SK-N-SH (cell line): Measurements from ENCODE around the gene CFAP20DC. TPM values are rescaled to one million over a fixed set of nuclear protein-coding genes. Genes with fewer than 3 reads are reported as not detected.

Source experiments
- CTCF ChIA-PET: fragments of 300-600, 350-600 bp; formaldehyde crosslinking; extraction: SDS; loops from one replicate; lab custom pipeline; 2021; lab: Yijun Ruan, JAX
- POLR2A ChIA-PET: fragments of 350-600 bp; sonication (Branson Sonifier 250); formaldehyde crosslinking; extraction: SDS; loops from one replicate; lab custom pipeline; 2020; ENCODE audit warnings: antibody characterized with exemption, inconsistent platforms; lab: Yijun Ruan, JAX
- DNase-seq: peaks from one replicate; pipeline ENCODE4 v3.0.0; 2012
- H2AFZ ChIP-seq: fragments of 200-600 bp; sonication (generic); 2 replicates; pipeline ENCODE4 v1.8.1; 2016; ENCODE audit warnings: antibody characterized with exemption, mild to moderate bottlenecking, low read depth
- H3F3A ChIP-seq: fragments of 200-600 bp; sonication (generic); replicated peaks from 2 replicates; pipeline ENCODE3; 2016; ENCODE audit warnings: antibody characterized with exemption, mild to moderate bottlenecking; ENCODE audit not compliant: insufficient read depth
- H3K27ac ChIP-seq, 2 experiments: fragments of 200-500 bp in 1 of 2; fragments of 200-600 bp in 1 of 2; sonication (Bioruptor generic) in 1 of 2; sonication (generic), shearing (Covaris generic) in 1 of 2; 2 replicates each; pipeline versions ENCODE4 v1.5.1 to v1.6.1; 2014 to 2016; ENCODE audit warnings: low read depth in 2 of 2, inconsistent platforms in 1 of 2, low read length in 1 of 2, mild to moderate bottlenecking in 1 of 2, mixed read lengths in 1 of 2
- H3K27me3 ChIP-seq: fragments of 200-600 bp; sonication (generic), shearing (Covaris generic); 2 replicates; pipeline ENCODE4 v1.6.1; 2016; ENCODE audit warnings: mixed run types; ENCODE audit not compliant: insufficient read depth
- H3K36me3 ChIP-seq, 2 experiments: fragments of 200-500 bp in 1 of 2; fragments of 200-600 bp in 1 of 2; sonication (Bioruptor generic) in 1 of 2; sonication (generic) in 1 of 2; replicated peaks in 1 of 2; 2 replicates each; pipeline versions ENCODE3 to v1.5.1; 2014 to 2016; ENCODE audit warnings: low read length in 1 of 2, mild to moderate bottlenecking in 1 of 2; ENCODE audit not compliant: insufficient read depth in 2 of 2, control insufficient read depth in 1 of 2
- H3K4me1 ChIP-seq, 2 experiments: fragments of 200-500 bp in 1 of 2; fragments of 200-600 bp in 1 of 2; sonication (Bioruptor generic) in 1 of 2; sonication (generic), shearing (Covaris generic) in 1 of 2; 2 replicates each; pipeline versions ENCODE4 v1.5.1 to v1.6.1; 2014 to 2016; ENCODE audit warnings: low read depth in 1 of 2, low read length in 1 of 2, mixed run types in 1 of 2; ENCODE audit not compliant: insufficient read depth in 2 of 2, control insufficient read depth in 1 of 2
- H3K4me2 ChIP-seq: fragments of 200-600 bp; sonication (generic), shearing (Covaris generic); 2 replicates; pipeline ENCODE4 v1.6.1; 2017; ENCODE audit warnings: mixed run types
- H3K4me3 ChIP-seq, 2 experiments: fragments of 200-500 bp in 1 of 2; fragments of 200-600 bp in 1 of 2; sonication (Bioruptor generic) in 1 of 2; sonication (generic), shearing (Covaris generic) in 1 of 2; 2 replicates each; pipeline versions ENCODE4 v1.5.1 to v1.8.1; 2014 to 2016; ENCODE audit warnings: low read depth in 2 of 2, inconsistent platforms in 1 of 2, low read length in 1 of 2, mild to moderate bottlenecking in 1 of 2, mixed read lengths in 1 of 2, moderate library complexity in 1 of 2
- H3K79me2 ChIP-seq: fragments of 200-600 bp; sonication (generic); 2 replicates; pipeline ENCODE4 v1.8.1; 2017; ENCODE audit warnings: mild to moderate bottlenecking; ENCODE audit not compliant: insufficient read depth
- H3K9ac ChIP-seq: fragments of 200-600 bp; sonication (generic); 2 replicates; pipeline ENCODE4 v1.6.1; 2017; ENCODE audit warnings: mixed run types
- H3K9me2 ChIP-seq: fragments of 200-600 bp; sonication (generic); 2 replicates; pipeline ENCODE4 v1.6.1; 2017; ENCODE audit warnings: mixed run types
- H3K9me3 ChIP-seq: fragments of 200-600 bp; sonication (generic); 2 replicates; pipeline ENCODE4 v1.6.1; 2017; ENCODE audit warnings: mixed run types, mild to moderate bottlenecking, moderate library complexity
- H4K20me1 ChIP-seq: fragments of 200-600 bp; sonication (generic); 2 replicates; pipeline ENCODE4 v1.6.1; 2017; ENCODE audit warnings: mild to moderate bottlenecking, mixed run types; ENCODE audit not compliant: insufficient read depth
- CHD2 ChIP-seq: fragments of 150-350 bp; IDR thresholded peaks from 2 replicates; pipeline ENCODE4 v1.6.1; 2018; ENCODE audit warnings: low read length; ENCODE audit not compliant: partially characterized antibody
- EP300 ChIP-seq, 2 experiments: IDR thresholded peaks; 2 replicates each; pipeline versions ENCODE4 v1.4.0 to v1.6.1; 2012; ENCODE audit warnings: borderline replicate concordance in 1 of 2, low read depth in 1 of 2, low read length in 1 of 2
- FOSL2 ChIP-seq: IDR thresholded peaks from 2 replicates; pipeline ENCODE4 v1.4.0; 2012; ENCODE audit warnings: low read depth, mild to moderate bottlenecking, moderate library complexity, borderline replicate concordance
- GATA2 ChIP-seq: sonication (generic); formaldehyde crosslinking; IDR thresholded peaks from 2 replicates; pipeline ENCODE4 v1.5.0; 2020; ENCODE audit warnings: mild to moderate bottlenecking, missing genetic modification reagents
- JUND ChIP-seq: IDR thresholded peaks from 2 replicates; pipeline ENCODE4 v1.4.0; 2012
- MEF2A ChIP-seq: IDR thresholded peaks from 2 replicates; pipeline ENCODE4 v1.4.0; 2012; ENCODE audit warnings: low read depth, borderline replicate concordance
- NFIC ChIP-seq: IDR thresholded peaks from 2 replicates; pipeline ENCODE4 v1.4.0; 2012; ENCODE audit warnings: borderline replicate concordance
- RXRA ChIP-seq: IDR thresholded peaks from 2 replicates; pipeline ENCODE4 v1.4.0; 2012; ENCODE audit warnings: low read depth, mild to moderate bottlenecking, borderline replicate concordance
- SIN3A ChIP-seq: IDR thresholded peaks from 2 replicates; pipeline ENCODE4 v1.6.1; 2012; ENCODE audit warnings: low read depth, mild to moderate bottlenecking, low read length, moderate library complexity, borderline replicate concordance
- TCF12 ChIP-seq: IDR thresholded peaks from 2 replicates; pipeline ENCODE4 v1.4.0; 2012
- YY1 ChIP-seq: IDR thresholded peaks from 2 replicates; pipeline ENCODE4 v1.4.0; 2012; ENCODE audit warnings: low read depth, mild to moderate bottlenecking
- WGBS: methylation state at CpG from one replicate; pipeline ENCODE4 v1.1.6; 2017; ENCODE audit warnings: low lambda C conversion rate; 5-methylcytosine and 5-hydroxymethylcytosine counted together
- polyA plus RNA-seq, 3 experiments: library from polyadenylated mRNA; depleted of rRNA; stranded (reverse); fragments of >200 nt; gene quantifications; 2 replicates each; pipeline ENCODE4 v1.2.3, GENCODE V29; 2012
- TF ChIP-seq, protein P1 (sequence below): IDR thresholded peaks from 2 replicates; pipeline ENCODE4; 2012

The CFAP20DC gene
- polyA plus RNA-seq, 1 of the 3 experiments (the other 2 are of a cell fraction) = 1.8 TPM

DNA sequence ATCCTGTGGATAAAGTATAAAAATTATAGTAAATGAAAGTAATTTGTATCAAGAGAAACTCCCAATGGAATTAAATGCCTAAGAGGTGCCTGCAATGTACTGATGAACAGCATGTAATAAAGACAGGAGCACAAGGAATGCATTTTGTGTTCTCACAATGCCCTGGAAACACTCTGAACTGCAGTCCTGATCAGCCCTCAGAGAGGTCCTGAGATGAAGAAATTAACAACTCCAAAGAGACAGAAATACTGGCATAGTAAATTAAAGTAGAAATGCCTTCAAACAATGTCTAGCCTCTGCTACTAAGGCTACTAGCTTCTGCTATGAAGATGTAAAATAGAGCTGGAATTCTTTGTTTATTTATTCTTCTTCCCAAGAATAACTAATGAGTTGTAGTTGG, 59.9 kb downstream of the CFAP20DC start:
- no peaks in the 10 kb centered on the region for H3K27me3 ChIP-seq
- no peaks in the 10 kb centered on the region for H3K79me2 ChIP-seq
- POLR2A ChIA-PET = no interaction called here

DNA sequence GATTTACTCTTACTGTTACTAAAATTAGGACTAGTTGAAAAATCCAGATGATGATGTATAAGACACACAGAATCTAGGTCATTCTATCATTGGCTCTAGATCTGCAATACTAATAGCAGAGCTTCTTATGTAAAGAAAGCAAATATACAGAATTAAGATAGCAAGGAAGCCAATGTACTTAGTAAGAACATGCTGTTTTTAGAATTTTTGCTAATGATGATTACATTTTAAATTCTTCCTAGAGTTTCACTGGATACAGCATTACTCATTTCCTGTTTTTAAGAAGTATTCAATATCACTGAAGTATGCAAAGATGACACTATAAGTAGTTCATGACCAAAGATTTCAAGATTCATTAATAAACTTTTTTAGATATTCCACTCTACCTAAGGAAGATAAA, 60.7 kb downstream of the CFAP20DC start:
- POLR2A ChIA-PET = no interaction called here
- Histone ChIP-seq H3K4me3 (no peak overlapping the region), H3K9me2 (no peaks in the 10 kb centered on the region; the same call in 1 of the 2 replicates)
- TF ChIP-seq NFIC (peak; percentile 17; the same call in 1 of the 2 replicates), EP300 (IDR thresholded peaks at IDR 0.05; ENCODE audit: borderline replicate concordance in 1 of 2, low read depth in 1 of 2, low read length in 1 of 2) (peak in 1 of 2 experiments; percentile 59; a peak in 1 of 4 replicates), RXRA (0 out of 2 replicates have a peak, but pooled peaks have one; percentile 26), JUND (peak; percentile 66), TCF12 (peak; percentile 58), SIN3A (no peak), FOSL2 (peak; percentile 38; the same call in 1 of the 2 replicates), GATA2 (CRISPR knock-in tag) (no peak), MEF2A (peak; percentile 70)
- TF ChIP-seq, protein P1, sequence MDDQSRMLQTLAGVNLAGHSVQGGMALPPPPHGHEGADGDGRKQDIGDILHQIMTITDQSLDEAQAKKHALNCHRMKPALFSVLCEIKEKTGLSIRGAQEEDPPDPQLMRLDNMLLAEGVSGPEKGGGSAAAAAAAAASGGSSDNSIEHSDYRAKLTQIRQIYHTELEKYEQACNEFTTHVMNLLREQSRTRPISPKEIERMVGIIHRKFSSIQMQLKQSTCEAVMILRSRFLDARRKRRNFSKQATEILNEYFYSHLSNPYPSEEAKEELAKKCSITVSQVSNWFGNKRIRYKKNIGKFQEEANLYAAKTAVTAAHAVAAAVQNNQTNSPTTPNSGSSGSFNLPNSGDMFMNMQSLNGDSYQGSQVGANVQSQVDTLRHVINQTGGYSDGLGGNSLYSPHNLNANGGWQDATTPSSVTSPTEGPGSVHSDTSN = peak; percentile 30; the same call in 1 of the 2 replicates
- TF ChIP-seq, all 33 proteins: peak for 8
- no peaks in the 10 kb centered on the region for H3K9me3 ChIP-seq
- H2AFZ ChIP-seq = no peak overlapping the region
- H3K4me2 ChIP-seq = peak overlapping the region; percentile 17; the same call in 1 of the 2 replicates
- peaks cover 33% of the 10 kb centered on the region for H3F3A ChIP-seq
- peak overlapping the region in 1 of 2 experiments; percentile 35; a peak in 3 of 4 replicates for H3K27ac ChIP-seq
- DNase-seq = no peak
- peaks cover 0 to 16% of the 10 kb centered on the region in 2 experiments; a peak in 2 of 4 replicates for H3K4me1 ChIP-seq
- H3K36me3 ChIP-seq = no peaks in the 10 kb centered on the region
- no peaks in the 10 kb centered on the region for H4K20me1 ChIP-seq
- no peak overlapping the region for H3K9ac ChIP-seq
- CTCF ChIA-PET = interaction anchor here (1.2 kb wide), 1 partner anchor 165 kb away, joined by 4 read pairs; no protein-coding TSS in a partner anchor
- H3K27me3 ChIP-seq = no peaks in the 10 kb centered on the region
- H3K79me2 ChIP-seq = no peaks in the 10 kb centered on the region

More for the DNA sequence above, 59.9 kb downstream of the CFAP20DC start:
- no peak overlapping the region for H2AFZ ChIP-seq
- H3K9me3 ChIP-seq = no peaks in the 10 kb centered on the region
- H3K36me3 ChIP-seq = no peaks in the 10 kb centered on the region
- H4K20me1 ChIP-seq = no peaks in the 10 kb centered on the region
- CTCF ChIA-PET = interaction anchor here (1.2 kb wide), 1 partner anchor 166 kb away, joined by 4 read pairs; no protein-coding TSS in a partner anchor
- peak overlapping the region in 1 of 2 experiments; percentile 35; a peak in 1 of 4 replicates for H3K27ac ChIP-seq
- peaks cover 34% of the 10 kb centered on the region for H3F3A ChIP-seq
- no peak for DNase-seq
- no peak overlapping the region for H3K4me2 ChIP-seq
- no peak overlapping the region for H3K4me3 ChIP-seq
- no peak overlapping the region for H3K9ac ChIP-seq
- H3K9me2 ChIP-seq = no peaks in the 10 kb centered on the region; the same call in 1 of the 2 replicates
- peaks cover 0 to 20% of the 10 kb centered on the region in 2 experiments; a peak in 2 of 4 replicates for H3K4me1 ChIP-seq
- no peak for TF ChIP-seq YY1
- TF ChIP-seq, all 33 proteins: peak for 0

DNA sequence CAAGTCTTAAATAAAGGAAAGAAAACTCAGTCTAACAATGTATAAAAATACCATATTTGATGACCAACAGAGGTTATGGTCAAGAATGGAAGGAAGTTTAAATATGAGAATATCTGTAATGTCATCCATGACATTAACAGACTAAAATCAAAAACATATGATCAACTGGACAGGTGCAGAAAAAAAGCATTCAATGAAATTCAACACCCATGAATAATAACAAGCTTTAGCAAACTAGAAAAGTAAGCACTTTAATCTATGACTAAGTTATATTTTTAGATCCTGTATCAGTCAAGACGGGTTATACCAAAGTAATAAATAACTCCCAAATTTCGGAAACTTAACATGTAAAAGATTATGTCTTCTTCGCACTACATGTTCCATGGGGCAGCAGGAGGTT, 61.8 kb downstream of the CFAP20DC start:
- H3K9me2 ChIP-seq = no peaks in the 10 kb centered on the region; the same call in 1 of the 2 replicates
- H3K4me1 ChIP-seq = peaks cover 0 to 14% of the 10 kb centered on the region in 2 experiments; a peak in 2 of 4 replicates
- no peak overlapping the region for H3K4me3 ChIP-seq
- peak; percentile 63 for TF ChIP-seq TCF12
- TF ChIP-seq CHD2 = no peak
- CTCF ChIA-PET = interaction anchor here (1.2 kb wide), 2 partner anchors 822 to 823 kb away, joined by 3 read pairs; no protein-coding TSS in a partner anchor
- no peaks in the 10 kb centered on the region for H4K20me1 ChIP-seq
- H3K9ac ChIP-seq = no peak overlapping the region
- no peaks in the 10 kb centered on the region for H3K27me3 ChIP-seq
- H3K79me2 ChIP-seq = no peaks in the 10 kb centered on the region
- H3F3A ChIP-seq = peaks cover 31% of the 10 kb centered on the region
- no peaks in the 10 kb centered on the region for H3K36me3 ChIP-seq
- POLR2A ChIA-PET = no interaction called here
- WGBS = 63% methylated on average over 3 of the region's 3 CpGs
- no peaks in the 10 kb centered on the region for H3K9me3 ChIP-seq
- no peak overlapping the region for H3K27ac ChIP-seq
- DNase-seq = no peak
- H3K4me2 ChIP-seq = no peak overlapping the region
- no peak overlapping the region for H2AFZ ChIP-seq
